ENCODE results near the gene COL16A1.

GRCh38 chr1:31609514-31610118 lies 94.2 kb downstream of the COL16A1 start:
- TF ChIP-seq CTCF (IDR thresholded peaks at IDR 0.05; ENCODE audit: borderline replicate concordance, extremely low read depth, low read length, poor library complexity, severe bottlenecking) (no peak), EZH2 (IDR thresholded peaks at IDR 0.05; ENCODE audit: borderline replicate concordance, low read depth, low read length, severe bottlenecking) (no peak)
